ENCODE data around the gene PRRC2A.

Gene PRRC2A

DNA sequence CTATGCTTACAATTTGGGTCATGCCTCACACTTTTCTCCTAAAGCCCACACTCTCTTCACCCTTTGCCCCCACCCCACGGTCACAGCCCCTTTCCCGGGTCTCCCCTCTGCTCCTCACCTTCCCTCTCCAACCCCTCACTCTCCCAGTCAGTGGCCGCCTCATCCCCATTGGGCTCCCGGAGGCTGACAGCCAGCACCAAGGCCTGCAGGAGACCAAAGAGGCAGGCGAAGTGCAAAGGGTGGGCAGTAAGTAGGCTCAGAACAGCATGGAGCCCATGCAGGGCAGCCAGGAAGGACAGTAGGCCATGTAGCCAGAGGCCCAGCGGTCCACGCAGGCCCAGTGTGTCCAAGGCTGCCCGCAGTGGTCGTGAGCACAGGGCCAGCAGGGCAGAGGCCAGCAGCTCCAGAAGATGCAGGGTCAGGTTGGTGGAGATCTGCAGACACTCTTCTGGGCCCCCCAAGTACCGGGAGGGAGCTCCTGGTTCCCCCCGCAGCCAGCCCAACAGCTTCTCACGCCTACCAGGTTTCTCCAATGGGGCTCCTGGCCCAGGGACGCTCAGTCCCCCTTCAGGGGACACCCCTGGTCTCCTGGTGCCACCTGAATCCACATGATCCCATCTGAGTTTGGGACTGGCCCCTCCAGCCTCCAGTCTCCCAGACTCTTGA lies 38.6 kb downstream of the PRRC2A start:
- peaks cover 38% of the 10 kb centered on the region for H3K4me1 ChIP-seq (ENCODE audit: control insufficient read depth, insufficient read depth, low read length)
- peaks cover 15% of the 10 kb centered on the region for H3K36me3 ChIP-seq (ENCODE audit: insufficient read depth, low read length)
- peak overlapping the region; percentile 89 for H3K4me2 ChIP-seq (ENCODE audit: low read length)
- no peaks in the 10 kb centered on the region for H3K9me3 ChIP-seq (replicated peaks; ENCODE audit: low read length)
- no peaks in the 10 kb centered on the region for H3K27me3 ChIP-seq (ENCODE audit: control insufficient read depth, insufficient read depth, low read length)
- peak overlapping the region; percentile 94 for H3K4me3 ChIP-seq (ENCODE audit: low read length)
- peak overlapping the region; percentile 96 for H3K9ac ChIP-seq (ENCODE audit: low read depth, low read length)

DNA sequence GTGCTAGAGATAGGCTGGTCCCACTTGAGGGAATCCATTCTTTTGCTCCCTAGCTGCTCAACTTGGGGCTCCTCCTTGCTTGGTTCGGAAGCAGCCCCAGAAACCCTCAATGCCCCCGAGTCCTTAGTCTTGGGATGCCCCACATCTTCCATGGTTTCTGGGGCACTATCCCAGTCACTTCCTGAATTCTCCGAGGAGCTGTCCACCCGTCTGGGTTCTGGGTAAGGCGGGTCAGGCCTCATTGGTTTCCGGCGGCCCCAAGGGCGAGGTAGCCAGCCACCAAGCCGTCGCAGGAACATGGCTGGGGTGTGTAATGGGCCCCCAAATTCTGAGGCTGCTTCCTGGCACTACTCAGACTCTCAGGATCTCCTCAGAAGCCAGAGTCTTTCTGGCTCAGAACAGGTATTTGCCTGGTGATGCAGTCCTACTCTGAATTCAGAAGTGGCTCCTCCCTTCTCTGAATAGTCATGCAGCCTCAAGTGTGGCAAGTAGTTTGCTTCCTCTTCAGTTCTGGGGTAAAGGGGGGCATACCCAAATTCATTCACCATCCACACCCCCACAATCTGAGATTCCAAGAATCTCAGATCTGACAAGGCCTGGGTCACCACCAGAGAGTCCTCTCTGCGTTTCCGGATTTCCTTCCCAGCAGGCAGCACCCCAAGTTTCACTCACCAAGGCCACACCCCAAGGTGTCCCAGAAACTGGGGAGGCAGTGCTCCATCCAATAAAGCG lies 39.3 kb downstream of the PRRC2A start:
- peaks cover 42% of the 10 kb centered on the region for H3K4me1 ChIP-seq (ENCODE audit: control insufficient read depth, insufficient read depth, low read length)
- no peaks in the 10 kb centered on the region for H3K9me3 ChIP-seq (replicated peaks; ENCODE audit: low read length)
- no peaks in the 10 kb centered on the region for H3K27me3 ChIP-seq (ENCODE audit: control insufficient read depth, insufficient read depth, low read length)
- H3K4me2 ChIP-seq (ENCODE audit: low read length): peak overlapping the region; percentile 89
- peaks cover 15% of the 10 kb centered on the region for H3K36me3 ChIP-seq (ENCODE audit: insufficient read depth, low read length)
- peak overlapping the region; percentile 96 for H3K9ac ChIP-seq (ENCODE audit: low read depth, low read length)
- H3K4me3 ChIP-seq (ENCODE audit: low read length): peak overlapping the region; percentile 94

DNA sequence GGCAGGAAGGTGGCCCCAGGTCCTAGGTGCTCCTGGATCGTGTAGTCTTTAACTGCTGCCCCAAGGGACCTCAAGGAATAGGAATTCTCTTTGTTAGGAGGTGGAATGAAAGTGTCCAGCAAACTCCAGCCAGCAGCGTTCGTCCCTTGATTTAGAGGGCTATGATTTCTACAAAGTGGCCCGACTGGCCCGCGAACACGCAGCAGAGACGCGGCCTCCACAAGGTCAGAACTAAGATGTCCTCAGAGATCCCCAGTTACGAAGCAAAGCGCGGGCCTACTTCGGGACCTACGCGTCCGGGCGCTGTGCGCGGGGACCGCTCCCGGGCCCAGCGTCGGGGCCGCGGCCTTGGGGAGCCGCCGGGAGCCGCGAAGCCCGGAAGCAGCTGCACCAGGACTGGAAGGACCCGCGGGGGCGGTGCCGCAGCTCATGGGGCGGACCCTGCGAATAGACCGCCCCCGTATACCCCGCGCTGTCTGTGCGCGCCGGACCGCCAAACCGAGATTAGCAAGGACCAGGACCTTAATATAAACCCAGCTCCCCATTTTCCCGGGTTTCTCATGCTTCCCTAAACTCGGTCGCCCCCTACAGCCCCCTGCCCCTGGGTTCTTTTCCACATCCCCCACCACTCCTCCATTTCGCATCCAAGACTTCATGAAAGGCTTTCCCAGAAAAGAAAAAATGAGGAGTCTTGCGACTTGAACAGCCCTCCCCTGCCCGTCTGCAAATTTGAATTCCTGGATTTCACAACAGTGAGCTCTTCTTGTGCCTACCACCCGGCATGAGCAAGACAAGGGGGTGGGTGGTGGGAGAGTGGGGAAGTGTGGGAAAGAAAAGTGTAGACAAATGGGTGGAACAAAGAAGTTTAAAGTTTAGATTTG lies 40.1 kb downstream of the PRRC2A start, which contains the start of gene C6orf47:
C6orf47 (minus strand) TSS at position 398 of the 881 bp plus-strand sequence. CDS start 831 bp downstream, outside the sequence.
- Histone ChIP-seq H3K36me3 (ENCODE audit: insufficient read depth, low read length) (peaks cover 15% of the 10 kb centered on the region), H3K4me2 (ENCODE audit: low read length) (peak within 1 kb of the TSS; percentile 89), H3K4me3 (ENCODE audit: low read length) (peak within 1 kb of the TSS; percentile 94), H3K4me1 (ENCODE audit: control insufficient read depth, insufficient read depth, low read length) (peaks cover 42% of the 10 kb centered on the region), H3K9ac (ENCODE audit: low read depth, low read length) (peak within 1 kb of the TSS; percentile 96), H3K27me3 (ENCODE audit: control insufficient read depth, insufficient read depth, low read length) (no peaks in the 10 kb centered on the region), H3K9me3 (replicated peaks; ENCODE audit: low read length) (no peaks in the 10 kb centered on the region)

DNA sequence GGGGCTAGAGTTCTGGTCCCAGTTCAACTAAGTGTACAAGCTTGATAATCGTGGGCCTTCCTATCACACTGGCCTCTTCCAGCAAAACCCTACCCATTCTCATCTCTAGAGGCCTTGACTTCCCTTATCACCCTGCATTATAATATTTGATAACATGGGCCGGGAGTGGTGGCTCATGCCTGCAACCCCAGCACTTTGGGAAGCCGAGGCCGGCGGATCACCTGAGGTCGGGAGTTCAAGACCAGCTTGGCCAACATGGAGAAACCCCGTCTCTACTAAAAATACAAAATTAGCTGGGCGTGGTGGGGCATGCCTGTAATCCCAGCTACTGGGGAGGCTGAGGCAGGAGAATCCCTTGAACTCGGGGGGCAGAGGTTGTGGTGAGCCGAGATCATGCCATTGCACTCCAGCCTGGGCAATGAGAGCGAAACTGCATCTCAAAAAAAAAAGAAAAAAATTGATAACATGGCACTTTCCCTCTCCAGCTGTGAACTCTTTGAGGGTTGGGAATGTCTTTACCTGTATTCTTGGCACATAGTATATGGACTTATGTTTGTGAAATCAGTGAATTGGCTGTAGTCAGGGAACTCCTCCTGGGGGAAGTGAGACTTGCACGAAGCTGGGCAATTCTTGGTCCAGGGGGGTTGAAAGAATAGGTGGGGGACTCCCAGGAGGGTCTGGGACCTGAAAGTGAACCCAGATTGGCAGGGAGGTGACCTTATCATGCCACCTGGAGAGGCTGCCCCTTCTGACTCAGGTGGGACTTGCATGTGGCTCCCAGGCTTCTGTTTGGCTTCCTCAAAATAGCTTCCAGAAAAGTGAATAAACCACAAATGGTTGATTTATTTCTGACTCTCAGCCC lies 41.0 kb downstream of the PRRC2A start:
- no peaks in the 10 kb centered on the region for H3K27me3 ChIP-seq (ENCODE audit: control insufficient read depth, insufficient read depth, low read length)
- peaks cover 42% of the 10 kb centered on the region for H3K4me1 ChIP-seq (ENCODE audit: control insufficient read depth, insufficient read depth, low read length)
- peak overlapping the region; percentile 89 for H3K4me2 ChIP-seq (ENCODE audit: low read length)
- H3K9me3 ChIP-seq (replicated peaks; ENCODE audit: low read length): no peaks in the 10 kb centered on the region
- peaks cover 13% of the 10 kb centered on the region for H3K36me3 ChIP-seq (ENCODE audit: insufficient read depth, low read length)
- H3K9ac ChIP-seq (ENCODE audit: low read depth, low read length): peak overlapping the region; percentile 96
- H3K4me3 ChIP-seq (ENCODE audit: low read length): peak overlapping the region; percentile 94

DNA sequence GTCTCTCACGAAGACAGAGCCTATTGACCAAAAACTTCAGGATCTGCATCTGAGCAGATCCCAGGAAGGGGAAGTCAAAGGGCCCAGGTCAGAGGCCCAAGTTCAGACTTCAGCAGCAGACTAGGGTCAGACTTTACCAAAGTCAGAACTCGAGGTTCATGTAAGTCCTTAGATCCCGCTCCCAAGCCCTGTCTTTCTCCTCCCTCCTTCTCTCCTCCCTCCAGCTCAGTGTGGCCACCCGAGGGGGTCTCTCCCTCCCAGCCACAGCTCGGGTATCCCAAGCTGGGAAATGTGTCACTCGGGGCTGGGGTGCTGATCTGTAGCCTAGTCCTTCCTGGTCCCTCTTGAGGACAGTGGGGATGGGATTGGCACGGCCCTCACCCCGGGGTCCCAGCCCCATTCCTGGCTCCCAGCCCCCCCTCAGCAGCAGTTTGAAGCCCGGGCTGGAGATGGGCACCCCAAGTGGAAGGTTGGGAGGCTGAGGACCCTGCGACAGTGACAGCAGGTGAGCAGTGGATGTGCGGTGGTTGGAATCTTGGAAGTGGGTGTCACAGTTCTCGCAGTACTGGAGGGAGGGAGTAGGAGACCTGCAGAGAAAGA lies 41.7 kb downstream of the PRRC2A start:
- Histone ChIP-seq H3K9me3 (replicated peaks; ENCODE audit: low read length) (no peaks in the 10 kb centered on the region), H3K4me1 (ENCODE audit: control insufficient read depth, insufficient read depth, low read length) (peaks cover 47% of the 10 kb centered on the region), H3K4me2 (ENCODE audit: low read length) (no peak overlapping the region), H3K9ac (ENCODE audit: low read depth, low read length) (no peak overlapping the region), H3K4me3 (ENCODE audit: low read length) (no peak overlapping the region), H3K36me3 (ENCODE audit: insufficient read depth, low read length) (peaks cover 13% of the 10 kb centered on the region), H3K27me3 (ENCODE audit: control insufficient read depth, insufficient read depth, low read length) (no peaks in the 10 kb centered on the region)

DNA sequence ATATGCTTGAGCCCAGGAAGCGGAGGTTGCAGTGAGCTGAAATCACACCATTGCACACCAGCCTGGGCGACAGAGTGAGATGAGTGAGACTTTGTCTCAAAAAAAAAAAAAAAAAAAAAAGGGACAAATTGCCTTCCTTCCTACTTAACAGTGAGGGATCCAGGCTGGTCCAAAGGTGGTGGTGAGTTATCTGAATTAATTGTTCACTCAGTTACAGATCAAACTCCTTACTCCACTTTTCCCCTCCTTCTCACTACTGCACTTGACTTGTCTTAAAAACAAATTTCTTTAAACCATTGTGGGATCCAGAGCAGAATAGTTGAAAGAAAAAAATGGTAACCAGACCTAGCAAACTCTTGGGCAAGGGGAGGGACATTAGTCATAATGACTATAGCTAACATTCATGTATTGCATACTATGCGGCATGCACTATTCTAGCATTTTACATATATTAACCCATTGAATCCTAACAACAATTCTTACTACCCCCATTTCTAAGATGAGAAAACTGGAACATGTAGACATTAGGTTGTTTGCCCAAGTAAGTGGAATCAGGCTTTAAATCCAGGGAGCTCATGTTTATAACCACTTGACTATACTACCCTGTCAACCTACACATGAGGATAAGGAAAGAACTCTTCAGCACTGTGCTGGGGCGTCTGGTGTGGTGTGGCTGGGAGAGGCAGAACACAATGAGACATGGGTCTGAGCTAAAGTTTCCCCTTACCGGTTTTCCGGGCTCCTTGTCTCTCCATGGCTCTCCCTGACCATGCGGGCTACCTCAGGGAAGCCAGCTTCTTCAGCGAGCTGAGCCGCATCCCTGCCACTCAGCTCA lies 42.8 kb downstream of the PRRC2A start:
- Histone ChIP-seq H3K9me3 (replicated peaks; ENCODE audit: low read length) (no peaks in the 10 kb centered on the region), H3K9ac (ENCODE audit: low read depth, low read length) (peak overlapping the region; percentile 94), H3K27me3 (ENCODE audit: control insufficient read depth, insufficient read depth, low read length) (no peaks in the 10 kb centered on the region), H3K36me3 (ENCODE audit: insufficient read depth, low read length) (peaks cover 20% of the 10 kb centered on the region), H3K4me2 (ENCODE audit: low read length) (peak overlapping the region; percentile 92), H3K4me3 (ENCODE audit: low read length) (peak overlapping the region; percentile 97), H3K4me1 (ENCODE audit: control insufficient read depth, insufficient read depth, low read length) (peaks cover 38% of the 10 kb centered on the region)

DNA sequence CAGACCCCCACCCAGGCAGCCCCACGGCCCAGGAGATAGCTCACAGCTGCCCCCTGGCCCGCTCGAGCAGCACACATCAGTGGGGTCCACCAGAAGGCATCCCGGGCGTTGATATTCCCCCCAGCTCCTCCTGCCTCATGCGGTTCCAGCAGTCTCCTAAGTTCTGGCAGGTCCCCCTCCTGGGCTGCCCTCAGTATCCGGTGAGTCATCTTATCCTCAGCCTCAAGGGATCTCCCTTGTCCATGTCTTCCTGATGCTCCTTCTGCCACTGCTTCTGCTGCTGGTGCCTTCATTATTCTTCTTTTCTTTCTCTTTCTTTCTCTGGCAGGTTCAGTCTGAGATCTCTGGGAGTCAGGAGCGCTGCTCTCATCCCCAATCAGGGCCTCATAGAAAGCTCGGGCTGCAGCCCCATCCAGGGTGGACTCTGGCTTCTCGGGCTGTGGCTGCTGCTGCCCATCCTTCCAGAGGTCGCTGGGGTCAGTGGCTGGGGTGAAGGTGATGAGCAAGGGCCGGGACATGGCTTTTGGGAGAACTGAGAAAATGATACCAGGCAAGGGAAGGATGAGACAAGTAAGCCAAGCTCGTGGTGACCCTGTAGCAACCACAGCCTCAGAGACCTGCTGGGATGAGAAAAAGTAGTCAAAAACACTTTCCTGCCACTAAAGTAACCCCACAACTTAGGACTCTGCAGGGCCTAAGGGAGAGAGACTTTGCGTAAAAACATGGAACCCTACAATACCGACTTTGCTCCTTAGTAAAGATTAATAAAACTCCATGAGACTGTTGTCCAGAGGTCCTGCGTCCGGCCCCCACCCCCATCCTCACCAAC lies 43.7 kb downstream of the PRRC2A start:
- Histone ChIP-seq H3K9me3 (replicated peaks; ENCODE audit: low read length) (no peaks in the 10 kb centered on the region), H3K4me1 (ENCODE audit: control insufficient read depth, insufficient read depth, low read length) (peaks cover 31% of the 10 kb centered on the region), H3K27me3 (ENCODE audit: control insufficient read depth, insufficient read depth, low read length) (no peaks in the 10 kb centered on the region), H3K36me3 (ENCODE audit: insufficient read depth, low read length) (peaks cover 26% of the 10 kb centered on the region), H3K4me2 (ENCODE audit: low read length) (peak overlapping the region; percentile 92), H3K4me3 (ENCODE audit: low read length) (peak overlapping the region; percentile 97), H3K9ac (ENCODE audit: low read depth, low read length) (peak overlapping the region; percentile 94)

DNA sequence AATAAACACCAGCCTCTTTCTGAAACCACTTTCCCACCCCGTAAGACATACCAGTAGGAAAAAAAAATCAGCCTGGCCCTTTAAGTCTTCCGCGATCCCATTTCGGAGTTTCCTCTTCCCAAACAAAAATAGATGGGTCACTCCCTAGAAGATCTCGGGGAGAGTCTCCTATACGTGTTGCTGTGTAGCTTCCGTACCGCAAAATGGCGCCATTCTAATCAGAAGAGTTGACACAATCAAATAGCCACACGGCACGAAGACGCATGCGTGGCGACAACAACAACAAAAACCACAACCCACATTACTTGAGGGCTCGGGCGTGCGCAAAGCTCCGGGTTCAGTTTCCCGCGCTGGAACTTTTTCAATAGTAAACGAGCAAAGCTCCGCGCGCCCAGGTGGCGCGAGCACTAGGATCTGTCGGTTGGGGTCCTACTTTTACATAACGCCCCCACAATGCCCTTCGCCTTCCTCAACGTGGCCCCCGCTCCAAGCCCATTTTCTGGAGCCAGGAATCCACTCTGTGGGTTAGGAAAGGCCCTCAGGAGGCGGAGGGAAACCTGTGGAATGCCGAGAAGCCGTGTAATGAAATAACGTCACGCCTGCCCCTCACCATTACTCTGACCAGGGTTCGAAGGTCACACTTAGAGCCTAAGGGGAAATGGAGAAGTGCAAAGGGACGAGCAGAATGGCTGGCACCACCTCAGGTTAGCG lies 44.4 kb downstream of the PRRC2A start, which contains the start of gene GPANK1:
GPANK1 (minus strand) TSS at position 208 of the 711 bp plus-strand sequence. CDS start 519 bp downstream, outside the sequence.
- Histone ChIP-seq H3K9me3 (replicated peaks; ENCODE audit: low read length) (no peaks in the 10 kb centered on the region), H3K27me3 (ENCODE audit: control insufficient read depth, insufficient read depth, low read length) (no peaks in the 10 kb centered on the region), H3K4me3 (ENCODE audit: low read length) (peak within 1 kb of the TSS; percentile 97), H3K4me2 (ENCODE audit: low read length) (peak within 1 kb of the TSS; percentile 92), H3K9ac (ENCODE audit: low read depth, low read length) (peak within 1 kb of the TSS; percentile 94), H3K4me1 (ENCODE audit: control insufficient read depth, insufficient read depth, low read length) (peaks cover 26% of the 10 kb centered on the region), H3K36me3 (ENCODE audit: insufficient read depth, low read length) (peaks cover 34% of the 10 kb centered on the region)
